Adipocyte (in vitro differentiated cells): ENCODE results near the gene MCL1.
"Not testable (repeated sequence)": the region's sequence is repeated elsewhere in the genome, so short reads cannot be mapped to it uniquely, and the experiment has no call there.

ENCODE experiments used
- DNase-seq: peaks from one replicate; pipeline ENCODE4 v3.0.0-alpha.2; 2015; ENCODE audit warnings: low read depth
- H3K27me3 ChIP-seq: replicated peaks from 2 replicates; pipeline ENCODE4 v1.7.0; 2013; ENCODE audit warnings: mild to moderate bottlenecking, low read length, moderate library complexity; ENCODE audit not compliant: control insufficient read depth, insufficient read depth
- H3K36me3 ChIP-seq: 2 replicates; pipeline ENCODE4 v1.7.0; 2013; ENCODE audit warnings: low read length, mild to moderate bottlenecking, moderate library complexity; ENCODE audit not compliant: control insufficient read depth, insufficient read depth, severe bottlenecking
- H3K4me1 ChIP-seq: 2 replicates; pipeline ENCODE4 v1.7.0; 2013; ENCODE audit warnings: mild to moderate bottlenecking, low read length, moderate library complexity; ENCODE audit not compliant: control insufficient read depth, insufficient read depth
- H3K4me3 ChIP-seq: 2 replicates; pipeline ENCODE4 v1.7.0; 2013; ENCODE audit warnings: mild to moderate bottlenecking, low read length, moderate library complexity
- H3K9ac ChIP-seq: 2 replicates; pipeline ENCODE4 v1.7.0; 2013; ENCODE audit warnings: mild to moderate bottlenecking, low read length, moderate library complexity
- H3K9me3 ChIP-seq: 2 replicates; pipeline ENCODE4 v1.7.0; 2013; ENCODE audit warnings: mild to moderate bottlenecking, low read length, moderate library complexity; ENCODE audit not compliant: control insufficient read depth

The MCL1 gene

GRCh38 chr1:150576794-150577556, 2.4 kb downstream of the MCL1 start:
- peak; percentile 35 for DNase-seq
- H3K9ac ChIP-seq = peak overlapping the region; percentile 98
- H3K9me3 ChIP-seq = no peaks in the 10 kb centered on the region
- peaks cover 54% of the 10 kb centered on the region for H3K36me3 ChIP-seq
- H3K27me3 ChIP-seq = no peaks in the 10 kb centered on the region
- peaks cover 43% of the 10 kb centered on the region for H3K4me1 ChIP-seq
- H3K4me3 ChIP-seq = peak overlapping the region; percentile 95

- Histone ChIP-seq H3K4me1 (peaks cover 48% of the 10 kb centered on the region), H3K9me3 (no peaks in the 10 kb centered on the region), H3K27me3 (no peaks in the 10 kb centered on the region), H3K36me3 (peaks cover 60% of the 10 kb centered on the region), H3K4me3 (peak overlapping the region; percentile 95), H3K9ac (peak overlapping the region; percentile 98)
- DNase-seq = no peak
Measured at GRCh38 chr1:150576367-150576711, 3.1 kb downstream of the MCL1 start.

GRCh38 chr1:150575518-150576366, 3.7 kb downstream of the MCL1 start:
- H3K9ac ChIP-seq = peak overlapping the region; percentile 98
- peaks cover 66% of the 10 kb centered on the region for H3K36me3 ChIP-seq
- H3K4me1 ChIP-seq = peaks cover 54% of the 10 kb centered on the region
- no peaks in the 10 kb centered on the region for H3K9me3 ChIP-seq
- DNase-seq = peak; percentile 69
- H3K27me3 ChIP-seq = no peaks in the 10 kb centered on the region
- peak overlapping the region; percentile 95 for H3K4me3 ChIP-seq

GRCh38 chr1:150575072-150575489, 4.3 kb downstream of the MCL1 start:
- Histone ChIP-seq H3K4me3 (peak overlapping the region; percentile 95), H3K27me3 (no peaks in the 10 kb centered on the region), H3K36me3 (peaks cover 66% of the 10 kb centered on the region), H3K9me3 (no peaks in the 10 kb centered on the region), H3K4me1 (peaks cover 57% of the 10 kb centered on the region), H3K9ac (peak overlapping the region; percentile 98)
- DNase-seq = peak; percentile 41

- Histone ChIP-seq H3K9ac (peak overlapping the region; percentile 98), H3K4me3 (peak overlapping the region; percentile 95), H3K27me3 (no peaks in the 10 kb centered on the region), H3K4me1 (peaks cover 60% of the 10 kb centered on the region), H3K9me3 (no peaks in the 10 kb centered on the region), H3K36me3 (peaks cover 66% of the 10 kb centered on the region)
- peak; percentile 40 for DNase-seq
Measured at GRCh38 chr1:150574260-150575071, 4.9 kb downstream of the MCL1 start.

- H3K27me3 ChIP-seq, DNase-seq, H3K9me3 ChIP-seq: not testable (repeated sequence)
- H3K4me1 ChIP-seq = peaks cover 68% of the 10 kb centered on the region
- H3K4me3 ChIP-seq = peak overlapping the region; percentile 70
- H3K36me3 ChIP-seq = peaks cover 66% of the 10 kb centered on the region
- peak overlapping the region; percentile 71 for H3K9ac ChIP-seq
Measured at GRCh38 chr1:150573648-150574071, 5.8 kb downstream of the MCL1 start.

GRCh38 chr1:150572918-150573647, 6.3 kb downstream of the MCL1 start:
- DNase-seq = peak; percentile 22
- peaks cover 66% of the 10 kb centered on the region for H3K36me3 ChIP-seq

GRCh38 chr1:150568594-150568966, 10.8 kb downstream of the MCL1 start:
- H3K27me3 ChIP-seq = no peaks in the 10 kb centered on the region
- no peak for DNase-seq
- peaks cover 28% of the 10 kb centered on the region for H3K36me3 ChIP-seq
- H3K4me3 ChIP-seq = peak overlapping the region; percentile 22
- H3K9me3 ChIP-seq = no peaks in the 10 kb centered on the region
- peaks cover 94% of the 10 kb centered on the region for H3K4me1 ChIP-seq
- peak overlapping the region; percentile 66 for H3K9ac ChIP-seq

More at GRCh38 chr1:150572918-150573647, 6.3 kb downstream of the MCL1 start:
- Histone ChIP-seq H3K9ac (peak overlapping the region; percentile 71), H3K4me1 (peaks cover 72% of the 10 kb centered on the region), H3K27me3 (no peaks in the 10 kb centered on the region), H3K9me3 (no peaks in the 10 kb centered on the region), H3K4me3 (peak overlapping the region; percentile 70)

- H3K9me3 ChIP-seq = no peaks in the 10 kb centered on the region
- H3K9ac ChIP-seq = peak overlapping the region; percentile 91
- peak overlapping the region; percentile 76 for H3K4me3 ChIP-seq
- peaks cover 21% of the 10 kb centered on the region for H3K36me3 ChIP-seq
- no peaks in the 10 kb centered on the region for H3K27me3 ChIP-seq
- DNase-seq = peak; percentile 97
- H3K4me1 ChIP-seq = peaks cover 94% of the 10 kb centered on the region
Measured at GRCh38 chr1:150567717-150568593, 11.5 kb downstream of the MCL1 start.

- H3K9me3 ChIP-seq = no peaks in the 10 kb centered on the region
- H3K4me3 ChIP-seq = peak overlapping the region; percentile 76
- peak; percentile 48 for DNase-seq
- H3K4me1 ChIP-seq = peaks cover 94% of the 10 kb centered on the region
- peak overlapping the region; percentile 91 for H3K9ac ChIP-seq
- peaks cover 15% of the 10 kb centered on the region for H3K36me3 ChIP-seq
- no peaks in the 10 kb centered on the region for H3K27me3 ChIP-seq
Measured at GRCh38 chr1:150567341-150567716, 12.1 kb downstream of the MCL1 start.
